GM12878 (cell line): ENCODE data around the gene ADAMTSL1.

Source experiments
- CBX5 ChIP-seq: sonication (generic); IDR thresholded peaks from 2 replicates; pipeline ENCODE4 v1.6.1; 2016; ENCODE audit warnings: low read depth, moderate library complexity, mild to moderate bottlenecking, inconsistent platforms
- EP300 ChIP-seq, 2 experiments: fragments of 150-350 bp in 1 of 2; IDR thresholded peaks; 2 replicates each; pipeline ENCODE4 v1.6.1; 2011 to 2012; ENCODE audit warnings: low read depth in 2 of 2, low read length in 2 of 2, borderline replicate concordance in 1 of 2, improper control_type of control experiment in 1 of 2, inconsistent platforms in 1 of 2; ENCODE audit not compliant: control insufficient read depth in 1 of 2
- EZH2 ChIP-seq: IDR thresholded peaks from 2 replicates; pipeline ENCODE4 v1.6.1; 2012; ENCODE audit warnings: low read depth, mild to moderate bottlenecking, control low read depth, inconsistent platforms, low read length, borderline replicate concordance; ENCODE audit not compliant: control insufficient read depth
- FOXM1 ChIP-seq: IDR thresholded peaks from 2 replicates; pipeline ENCODE4 v1.6.1; 2012; ENCODE audit warnings: low read depth, mild to moderate bottlenecking, inconsistent platforms, low read length, moderate library complexity
- POLR2A ChIP-seq: IDR thresholded peaks from 2 replicates; pipeline ENCODE4 v1.6.1; 2011; ENCODE audit warnings: low read depth, mild to moderate bottlenecking, low read length
- RAD21 ChIP-seq: IDR thresholded peaks from 2 replicates; pipeline ENCODE4 v1.6.1; 2011; ENCODE audit warnings: mild to moderate bottlenecking, low read depth, low read length, moderate library complexity; ENCODE audit not compliant: insufficient read depth
- SREBF2 ChIP-seq: IDR thresholded peaks from 2 replicates; pipeline ENCODE4 v1.6.1; 2012; ENCODE audit warnings: mild to moderate bottlenecking, low read length
- YY1 ChIP-seq: IDR thresholded peaks from 2 replicates; pipeline ENCODE4 v1.6.1; 2011; ENCODE audit warnings: low read depth, mild to moderate bottlenecking, low read length
- TF ChIP-seq, protein P1 (sequence below), 3 experiments: IDR thresholded peaks in 2 of 3; conservative IDR thresholded peaks in 1 of 3; 2 replicates each; pipeline ENCODE4 v1.5.1; 2011; ENCODE audit warnings: low read depth in 3 of 3, low read length in 3 of 3, mild to moderate bottlenecking in 3 of 3, control low read depth in 2 of 3, moderate library complexity in 2 of 3, inconsistent platforms in 1 of 3, mixed read lengths in 1 of 3; ENCODE audit not compliant: control insufficient read depth in 2 of 3, insufficient read depth in 1 of 3; ENCODE audit errors: extremely low read depth in 1 of 3
- TF ChIP-seq, protein P2 (sequence below): IDR thresholded peaks from 2 replicates; pipeline ENCODE4 v1.6.1; 2012; ENCODE audit warnings: mild to moderate bottlenecking, low read depth, low read length
- TF ChIP-seq, protein P3 (sequence below): IDR thresholded peaks from 2 replicates; pipeline ENCODE4 v1.6.1; 2011; ENCODE audit warnings: low read depth, low read length, improper control_type of control experiment, borderline replicate concordance

DNA sequence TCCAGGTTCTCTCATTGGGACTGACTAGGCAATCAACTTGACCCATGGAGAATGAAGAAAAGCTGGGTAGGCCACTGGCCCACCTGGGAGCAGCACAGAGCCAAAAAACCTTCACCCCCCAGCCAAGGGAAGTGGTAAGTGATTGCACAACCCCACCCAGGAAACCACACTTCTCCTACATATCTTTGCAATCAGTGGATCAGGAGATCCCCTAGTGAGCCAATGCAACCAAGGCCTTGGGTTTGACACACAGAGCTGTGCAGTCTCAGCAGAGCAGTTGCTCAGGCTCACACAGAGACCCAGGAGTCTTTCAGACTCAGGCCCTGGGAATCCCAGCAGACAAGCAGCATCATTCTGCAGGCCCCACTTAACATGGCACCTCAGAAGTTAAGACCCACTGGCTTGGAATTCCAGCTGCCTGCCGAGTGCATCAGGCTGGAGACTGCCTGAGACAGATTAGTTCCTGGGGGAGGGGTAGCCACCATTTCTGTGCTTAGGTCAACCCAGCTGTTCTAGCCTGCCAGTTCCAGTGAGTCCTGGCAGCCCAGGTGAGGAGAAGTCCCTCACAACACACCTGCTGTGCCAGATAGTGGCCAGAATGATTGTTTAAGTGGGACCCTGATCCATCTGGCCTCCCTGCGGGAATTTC, 422.7 kb downstream of the ADAMTSL1 start:
- TF ChIP-seq EP300 (IDR thresholded peaks at IDR 0.05; ENCODE audit: borderline replicate concordance in 1 of 2, control insufficient read depth in 1 of 2, low read depth in 2 of 2, low read length in 2 of 2) (no peak), POLR2A (no peak), YY1 (no peak), FOXM1 (no peak), EZH2 (no peak), RAD21 (no peak), SREBF2 (no peak), CBX5 (no peak)
- TF ChIP-seq, protein P1, sequence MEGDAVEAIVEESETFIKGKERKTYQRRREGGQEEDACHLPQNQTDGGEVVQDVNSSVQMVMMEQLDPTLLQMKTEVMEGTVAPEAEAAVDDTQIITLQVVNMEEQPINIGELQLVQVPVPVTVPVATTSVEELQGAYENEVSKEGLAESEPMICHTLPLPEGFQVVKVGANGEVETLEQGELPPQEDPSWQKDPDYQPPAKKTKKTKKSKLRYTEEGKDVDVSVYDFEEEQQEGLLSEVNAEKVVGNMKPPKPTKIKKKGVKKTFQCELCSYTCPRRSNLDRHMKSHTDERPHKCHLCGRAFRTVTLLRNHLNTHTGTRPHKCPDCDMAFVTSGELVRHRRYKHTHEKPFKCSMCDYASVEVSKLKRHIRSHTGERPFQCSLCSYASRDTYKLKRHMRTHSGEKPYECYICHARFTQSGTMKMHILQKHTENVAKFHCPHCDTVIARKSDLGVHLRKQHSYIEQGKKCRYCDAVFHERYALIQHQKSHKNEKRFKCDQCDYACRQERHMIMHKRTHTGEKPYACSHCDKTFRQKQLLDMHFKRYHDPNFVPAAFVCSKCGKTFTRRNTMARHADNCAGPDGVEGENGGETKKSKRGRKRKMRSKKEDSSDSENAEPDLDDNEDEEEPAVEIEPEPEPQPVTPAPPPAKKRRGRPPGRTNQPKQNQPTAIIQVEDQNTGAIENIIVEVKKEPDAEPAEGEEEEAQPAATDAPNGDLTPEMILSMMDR (IDR thresholded peaks at IDR 0.05 in 2 of 3, conservative IDR thresholded peaks at IDR 0.05 in 1 of 3; ENCODE audit: control insufficient read depth in 2 of 3, extremely low read depth in 1 of 3, insufficient read depth in 1 of 3, low read depth in 3 of 3, low read length in 3 of 3): no peak
- TF ChIP-seq, protein P2, sequence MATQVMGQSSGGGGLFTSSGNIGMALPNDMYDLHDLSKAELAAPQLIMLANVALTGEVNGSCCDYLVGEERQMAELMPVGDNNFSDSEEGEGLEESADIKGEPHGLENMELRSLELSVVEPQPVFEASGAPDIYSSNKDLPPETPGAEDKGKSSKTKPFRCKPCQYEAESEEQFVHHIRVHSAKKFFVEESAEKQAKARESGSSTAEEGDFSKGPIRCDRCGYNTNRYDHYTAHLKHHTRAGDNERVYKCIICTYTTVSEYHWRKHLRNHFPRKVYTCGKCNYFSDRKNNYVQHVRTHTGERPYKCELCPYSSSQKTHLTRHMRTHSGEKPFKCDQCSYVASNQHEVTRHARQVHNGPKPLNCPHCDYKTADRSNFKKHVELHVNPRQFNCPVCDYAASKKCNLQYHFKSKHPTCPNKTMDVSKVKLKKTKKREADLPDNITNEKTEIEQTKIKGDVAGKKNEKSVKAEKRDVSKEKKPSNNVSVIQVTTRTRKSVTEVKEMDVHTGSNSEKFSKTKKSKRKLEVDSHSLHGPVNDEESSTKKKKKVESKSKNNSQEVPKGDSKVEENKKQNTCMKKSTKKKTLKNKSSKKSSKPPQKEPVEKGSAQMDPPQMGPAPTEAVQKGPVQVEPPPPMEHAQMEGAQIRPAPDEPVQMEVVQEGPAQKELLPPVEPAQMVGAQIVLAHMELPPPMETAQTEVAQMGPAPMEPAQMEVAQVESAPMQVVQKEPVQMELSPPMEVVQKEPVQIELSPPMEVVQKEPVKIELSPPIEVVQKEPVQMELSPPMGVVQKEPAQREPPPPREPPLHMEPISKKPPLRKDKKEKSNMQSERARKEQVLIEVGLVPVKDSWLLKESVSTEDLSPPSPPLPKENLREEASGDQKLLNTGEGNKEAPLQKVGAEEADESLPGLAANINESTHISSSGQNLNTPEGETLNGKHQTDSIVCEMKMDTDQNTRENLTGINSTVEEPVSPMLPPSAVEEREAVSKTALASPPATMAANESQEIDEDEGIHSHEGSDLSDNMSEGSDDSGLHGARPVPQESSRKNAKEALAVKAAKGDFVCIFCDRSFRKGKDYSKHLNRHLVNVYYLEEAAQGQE: no peak
- TF ChIP-seq, protein P3, sequence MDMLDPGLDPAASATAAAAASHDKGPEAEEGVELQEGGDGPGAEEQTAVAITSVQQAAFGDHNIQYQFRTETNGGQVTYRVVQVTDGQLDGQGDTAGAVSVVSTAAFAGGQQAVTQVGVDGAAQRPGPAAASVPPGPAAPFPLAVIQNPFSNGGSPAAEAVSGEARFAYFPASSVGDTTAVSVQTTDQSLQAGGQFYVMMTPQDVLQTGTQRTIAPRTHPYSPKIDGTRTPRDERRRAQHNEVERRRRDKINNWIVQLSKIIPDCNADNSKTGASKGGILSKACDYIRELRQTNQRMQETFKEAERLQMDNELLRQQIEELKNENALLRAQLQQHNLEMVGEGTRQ: no peak
